GM12801 (cell line): ENCODE data around the gene TMEM37.

ENCODE experiments used
- CTCF ChIP-seq: IDR thresholded peaks from one replicate; pipeline ENCODE4 v1.5.1; 2011; ENCODE audit warnings: control low read depth; ENCODE audit not compliant: insufficient read length; ENCODE audit errors: extremely low read depth

The TMEM37 gene

GRCh38 chr2:119483896-119484718, 52.5 kb downstream of the TMEM37 start:
- TF ChIP-seq CTCF = no peak

GRCh38 chr2:119484834-119485233, 53.2 kb downstream of the TMEM37 start:
- TF ChIP-seq CTCF = no peak

GRCh38 chr2:119485336-119486110, 53.9 kb downstream of the TMEM37 start:
- no peak for TF ChIP-seq CTCF

- no peak for TF ChIP-seq CTCF
Measured at GRCh38 chr2:119486196-119486827, 54.7 kb downstream of the TMEM37 start.

- no peak for TF ChIP-seq CTCF
Measured at GRCh38 chr2:119486886-119487285, 55.2 kb downstream of the TMEM37 start.

- TF ChIP-seq CTCF = no peak
Measured at GRCh38 chr2:119487434-119488244, 56.0 kb downstream of the TMEM37 start.
